ENCODE measurements around the gene ANO3. TPM values are rescaled to one million over a fixed set of nuclear protein-coding genes. Genes with fewer than 3 reads are reported as not detected.

The ANO3 gene
- total RNA-seq, 4 donors from 2014 or later, result 1.6 to 14.3 (median 4.3) TPM

DNA sequence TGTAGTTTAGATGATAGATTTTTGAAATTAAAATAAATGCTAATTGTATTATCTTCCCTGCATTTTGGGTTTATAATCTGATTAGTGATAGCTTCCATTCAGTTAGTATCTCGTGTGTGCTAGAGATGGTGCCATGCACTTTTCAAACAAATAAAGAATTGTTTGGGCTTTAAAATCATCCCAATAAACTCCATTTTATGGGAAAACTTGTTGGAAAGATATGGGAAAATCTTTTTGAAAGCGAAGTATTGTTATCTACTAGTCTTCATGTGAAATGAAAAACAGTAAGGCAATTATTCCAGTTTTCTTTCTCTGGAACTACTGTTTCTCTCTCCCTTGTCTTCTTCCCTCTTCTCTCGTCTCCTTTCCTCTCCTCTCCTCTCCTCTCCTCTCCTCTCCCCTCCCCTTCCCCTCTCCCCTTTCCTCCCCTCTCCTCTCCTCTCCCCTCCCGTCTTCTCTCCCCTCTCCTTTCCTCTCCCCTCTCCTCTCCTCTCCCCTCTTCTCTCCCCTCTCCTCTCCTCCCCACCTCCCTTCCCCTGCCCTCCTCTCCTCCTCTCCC, 268.0 kb downstream of the ANO3 start:
- TF ChIP-seq, protein P1, sequence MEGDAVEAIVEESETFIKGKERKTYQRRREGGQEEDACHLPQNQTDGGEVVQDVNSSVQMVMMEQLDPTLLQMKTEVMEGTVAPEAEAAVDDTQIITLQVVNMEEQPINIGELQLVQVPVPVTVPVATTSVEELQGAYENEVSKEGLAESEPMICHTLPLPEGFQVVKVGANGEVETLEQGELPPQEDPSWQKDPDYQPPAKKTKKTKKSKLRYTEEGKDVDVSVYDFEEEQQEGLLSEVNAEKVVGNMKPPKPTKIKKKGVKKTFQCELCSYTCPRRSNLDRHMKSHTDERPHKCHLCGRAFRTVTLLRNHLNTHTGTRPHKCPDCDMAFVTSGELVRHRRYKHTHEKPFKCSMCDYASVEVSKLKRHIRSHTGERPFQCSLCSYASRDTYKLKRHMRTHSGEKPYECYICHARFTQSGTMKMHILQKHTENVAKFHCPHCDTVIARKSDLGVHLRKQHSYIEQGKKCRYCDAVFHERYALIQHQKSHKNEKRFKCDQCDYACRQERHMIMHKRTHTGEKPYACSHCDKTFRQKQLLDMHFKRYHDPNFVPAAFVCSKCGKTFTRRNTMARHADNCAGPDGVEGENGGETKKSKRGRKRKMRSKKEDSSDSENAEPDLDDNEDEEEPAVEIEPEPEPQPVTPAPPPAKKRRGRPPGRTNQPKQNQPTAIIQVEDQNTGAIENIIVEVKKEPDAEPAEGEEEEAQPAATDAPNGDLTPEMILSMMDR (IDR thresholded peaks at IDR 0.05; ENCODE audit: low read depth), result no peak

DNA sequence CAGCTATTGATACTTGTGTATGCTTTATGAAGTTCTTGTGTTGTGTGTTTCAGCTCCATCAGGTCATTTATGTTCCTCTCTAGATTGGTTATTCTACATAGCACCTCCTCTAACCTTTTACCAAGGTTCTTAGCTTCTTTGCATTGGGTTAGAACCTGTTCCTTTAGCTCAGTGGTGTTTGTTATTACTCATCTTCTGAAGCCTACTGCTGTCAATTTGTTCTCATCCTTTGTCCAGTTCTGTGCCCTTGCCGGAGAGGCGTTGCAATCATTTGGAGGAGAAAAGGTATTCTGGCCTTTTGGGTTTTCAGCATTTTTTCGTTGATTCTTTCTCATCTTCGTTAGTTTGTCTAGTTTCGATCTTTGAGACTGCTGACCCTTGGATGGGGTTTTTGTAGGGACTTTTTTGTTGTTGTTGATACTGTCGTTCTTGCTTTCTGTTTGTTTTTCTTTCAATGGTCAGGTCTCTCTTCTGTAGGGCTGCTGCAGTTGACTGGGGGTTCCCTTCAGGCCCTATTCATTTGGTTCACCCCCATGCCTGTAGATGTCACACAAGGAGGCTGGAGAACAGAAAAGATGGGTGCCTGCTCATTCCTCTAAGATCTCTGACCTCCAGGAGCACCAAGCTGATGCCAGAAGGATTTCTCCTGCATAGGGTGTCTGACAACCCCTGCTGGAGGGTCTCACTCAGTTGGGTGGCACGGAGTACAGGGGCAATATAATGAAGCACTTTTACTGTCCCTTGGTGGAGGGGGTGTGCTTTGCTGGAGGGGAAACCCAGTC, 276.0 kb downstream of the ANO3 start:
- TF ChIP-seq, protein P1 (IDR thresholded peaks at IDR 0.05; ENCODE audit: low read depth), result no peak

DNA sequence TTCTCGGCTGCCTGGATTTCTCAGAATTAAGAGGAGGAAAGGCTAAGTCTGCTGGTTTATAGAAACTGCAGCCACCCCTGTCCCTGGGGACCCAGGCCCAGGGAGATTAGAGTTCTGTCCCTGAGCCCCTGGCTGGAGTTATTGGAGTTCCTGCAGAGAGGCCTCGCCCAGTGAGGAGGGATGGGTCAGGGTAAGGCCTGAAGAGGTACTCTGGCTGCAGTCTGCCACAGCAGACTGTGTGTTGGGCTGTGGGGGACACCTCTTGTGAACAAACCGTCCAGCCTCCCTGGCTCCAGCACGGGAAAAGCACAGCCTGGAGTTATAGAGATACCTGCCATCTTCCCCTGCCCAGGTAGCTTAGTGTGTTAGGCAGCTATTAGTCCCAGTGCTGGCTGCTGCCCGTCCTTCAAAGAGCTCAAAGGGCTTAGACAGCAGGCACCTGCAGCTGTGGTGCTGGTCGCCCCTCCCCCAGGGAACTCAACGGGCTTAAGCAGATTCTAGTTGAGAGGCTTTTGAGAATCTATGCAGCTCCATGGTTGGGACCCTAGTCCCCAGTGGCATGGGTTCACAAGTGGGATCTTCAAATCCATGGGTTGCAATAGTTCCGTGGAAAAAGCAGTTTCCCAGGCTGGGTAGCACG, 276.7 kb downstream of the ANO3 start:
- TF ChIP-seq, protein P1 (IDR thresholded peaks at IDR 0.05; ENCODE audit: low read depth), result no peak

DNA sequence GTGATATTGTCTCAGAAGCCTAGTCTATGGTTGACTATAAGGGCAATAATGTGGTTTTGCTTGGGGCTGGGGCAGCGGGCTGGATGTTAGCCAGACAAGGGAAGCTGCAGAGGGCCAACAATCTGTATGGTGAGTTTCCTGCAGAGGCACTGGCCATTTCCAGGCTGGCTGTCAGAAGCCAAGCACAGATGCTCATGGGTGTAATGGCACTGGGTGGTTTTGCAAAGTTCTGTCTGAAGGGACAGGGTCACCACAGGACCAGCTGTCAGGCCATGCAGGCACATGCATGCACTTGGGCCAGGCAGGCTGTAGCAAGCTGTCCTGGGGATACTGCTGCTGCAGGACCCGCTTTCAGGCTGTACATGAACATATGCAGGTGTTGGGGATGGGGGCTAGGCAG, 281.8 kb downstream of the ANO3 start:
- TF ChIP-seq, protein P1 (IDR thresholded peaks at IDR 0.05; ENCODE audit: low read depth), result no peak

DNA sequence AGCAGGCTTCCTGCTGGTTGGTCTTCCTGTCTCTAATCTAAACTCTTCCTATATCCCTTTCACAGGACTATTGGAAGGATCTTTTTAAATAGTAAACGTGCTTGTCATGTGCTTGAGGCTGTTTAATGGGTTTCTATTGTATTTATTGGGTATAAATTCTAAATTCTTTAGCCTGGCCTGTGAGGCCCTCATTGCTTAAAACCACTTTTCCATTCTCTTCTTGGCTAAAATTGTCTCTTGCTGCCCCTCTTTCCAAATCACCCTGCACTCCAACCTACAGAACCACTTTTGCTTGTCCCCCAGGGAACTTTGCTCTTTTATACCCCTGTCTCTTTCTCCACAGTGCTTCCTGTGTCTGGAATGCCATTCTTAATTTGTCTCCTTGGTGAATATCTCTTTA, 286.5 kb downstream of the ANO3 start:
- TF ChIP-seq, protein P1 (IDR thresholded peaks at IDR 0.05; ENCODE audit: low read depth), result no peak

DNA sequence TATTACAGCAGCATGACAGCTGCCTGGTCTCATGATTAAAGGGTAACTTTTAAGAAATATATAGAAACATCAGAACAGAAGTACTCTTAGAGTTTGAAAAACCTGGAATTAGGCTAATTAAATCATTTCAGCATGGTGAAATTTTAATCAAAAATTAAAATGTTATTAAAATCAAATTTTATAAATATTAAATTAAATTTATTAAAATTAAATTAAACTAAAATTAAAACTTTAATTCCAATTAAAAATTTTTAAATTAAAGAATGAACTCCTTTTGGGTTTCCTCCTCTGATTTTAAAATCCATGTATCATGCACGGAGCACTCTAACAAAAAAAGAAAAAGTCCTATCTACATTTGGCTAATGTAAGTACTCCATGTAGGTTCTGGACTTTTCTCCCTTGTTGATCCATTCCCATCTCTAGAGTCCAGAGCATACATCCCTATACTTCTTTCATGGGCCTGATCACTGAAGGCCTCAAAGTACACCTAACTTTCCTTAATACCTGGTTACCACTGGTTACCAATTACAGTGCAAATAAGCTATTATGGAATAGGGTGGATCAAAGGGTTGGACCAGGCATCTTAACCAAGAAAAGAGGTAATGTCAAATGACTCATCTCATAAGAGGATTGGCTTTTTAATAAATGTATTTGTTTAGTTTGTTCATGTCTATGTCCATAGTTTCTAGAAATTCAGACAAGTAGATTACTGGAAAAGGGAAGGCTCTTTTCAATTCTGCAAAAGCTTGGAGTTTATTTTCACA, 288.5 kb downstream of the ANO3 start:
- TF ChIP-seq, protein P1 (IDR thresholded peaks at IDR 0.05; ENCODE audit: low read depth), result no peak

DNA sequence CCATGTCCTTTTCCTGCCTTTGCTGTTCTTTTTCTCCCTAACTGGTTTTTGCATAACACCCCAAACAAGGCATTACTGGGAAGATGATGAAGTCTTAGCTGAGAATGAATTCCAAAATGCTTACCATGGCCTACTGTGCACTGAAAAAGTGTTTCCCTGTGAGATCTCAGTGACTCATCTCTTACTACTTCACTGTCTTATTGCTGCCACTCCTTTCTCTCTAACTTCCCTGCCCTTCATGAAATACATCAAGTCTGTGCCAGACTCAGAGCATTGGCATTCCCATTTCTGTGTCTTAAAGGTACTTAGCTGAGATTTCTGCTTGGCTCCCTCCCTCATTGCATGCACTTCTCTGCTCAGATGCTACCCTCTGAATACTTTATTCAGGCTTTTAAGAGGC, 289.2 kb downstream of the ANO3 start:
- TF ChIP-seq, protein P1 (IDR thresholded peaks at IDR 0.05; ENCODE audit: low read depth), result no peak
